ENCODE results near the gene NDUFS6.

Gene NDUFS6

GRCh38 chr5:1830571-1831228, 29.5 kb downstream of the NDUFS6 start:
- intact Hi-C loops (cut with DNase I; ENCODE audit: low total_unique reads) = no loop called here

DNA sequence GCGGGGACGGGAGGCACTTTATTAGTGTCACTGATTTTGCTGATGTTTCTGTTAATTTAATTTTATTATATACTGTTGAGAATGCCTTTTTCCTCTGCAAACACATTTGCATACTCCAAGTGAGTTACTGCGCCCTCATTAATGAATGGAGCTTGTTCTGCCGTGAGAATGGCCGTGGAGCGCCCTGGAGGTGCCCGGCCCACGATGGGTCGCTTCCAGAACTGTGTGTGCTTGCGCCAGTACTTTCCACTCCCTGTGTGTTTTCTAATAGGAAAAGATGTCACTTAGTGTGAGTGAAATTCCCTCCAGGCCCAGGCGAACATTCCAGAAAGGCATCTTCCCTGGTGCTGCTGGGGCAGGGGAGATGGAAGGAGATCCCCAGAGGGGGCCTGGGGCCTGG, 30.1 kb downstream of the NDUFS6 start:
- intact Hi-C loops (cut with DNase I; ENCODE audit: low total_unique reads) = no loop called here
- Histone ChIP-seq H3K4me3 (no peak overlapping the region), H3K27ac (no peak overlapping the region), H3K27me3 (peaks cover 0 to 10% of the 10 kb centered on the region in 2 donors), H3K4me1 (no peaks in the 10 kb centered on the region), H3K36me3 (peaks cover 3 to 9% (median 8%) of the 10 kb centered on the region in 3 donors), H3K9me3 (no peaks in the 10 kb centered on the region)
- TF ChIP-seq CTCF (IDR thresholded peaks at IDR 0.05) = no peak
- DNase-seq = no peak

More at GRCh38 chr5:1830571-1831228, 29.5 kb downstream of the NDUFS6 start:
- H3K27me3 ChIP-seq = peaks cover 0 to 10% of the 10 kb centered on the region in 2 donors
- no peak overlapping the region for H3K27ac ChIP-seq
- DNase-seq = no peak
- no peaks in the 10 kb centered on the region for H3K4me1 ChIP-seq
- peaks cover 3 to 13% (median 10%) of the 10 kb centered on the region in 3 donors for H3K36me3 ChIP-seq
- TF ChIP-seq CTCF (IDR thresholded peaks at IDR 0.05) = no peak
- no peak overlapping the region for H3K4me3 ChIP-seq
- H3K9me3 ChIP-seq = no peaks in the 10 kb centered on the region

DNA sequence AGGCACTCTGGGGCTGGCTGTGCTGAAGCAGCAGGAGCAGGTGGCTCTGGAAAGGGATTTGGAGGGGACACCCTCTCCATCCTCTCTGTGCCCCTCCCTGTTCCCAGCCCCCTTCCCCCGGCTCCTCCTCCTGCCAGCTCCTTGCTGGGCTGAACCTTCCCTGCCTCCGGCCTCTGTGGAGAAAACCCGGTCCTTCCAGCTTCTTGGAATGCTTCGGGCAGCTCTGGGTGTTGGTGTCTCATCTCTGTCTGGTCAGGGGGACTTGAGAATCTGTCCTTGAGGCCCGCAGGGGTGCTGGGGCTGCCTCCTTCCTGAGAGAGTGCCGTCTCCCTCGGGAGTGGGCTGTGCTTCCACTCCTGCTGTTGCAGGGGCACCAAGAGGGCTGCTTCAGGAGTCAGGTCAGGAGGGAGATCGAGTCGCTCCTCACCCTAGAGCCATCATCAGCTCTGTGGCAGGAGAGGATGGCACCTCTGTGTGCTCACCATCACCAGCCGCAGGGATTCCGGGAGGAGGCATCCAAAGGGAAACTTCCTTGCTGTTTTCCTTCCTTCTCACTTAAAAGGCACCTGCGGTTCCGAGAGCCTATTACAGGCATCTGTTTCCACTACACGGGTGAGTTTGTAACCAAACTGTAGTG, 30.6 kb downstream of the NDUFS6 start:
- H3K27me3 ChIP-seq = peaks cover 0 to 10% of the 10 kb centered on the region in 2 donors
- intact Hi-C loops (cut with DNase I; ENCODE audit: low total_unique reads) = no loop called here
- peaks cover 3 to 5% (median 4%) of the 10 kb centered on the region in 3 donors for H3K36me3 ChIP-seq
- no peaks in the 10 kb centered on the region for H3K4me1 ChIP-seq
- no peak for DNase-seq
- H3K27ac ChIP-seq = no peak overlapping the region
- TF ChIP-seq CTCF (IDR thresholded peaks at IDR 0.05) = no peak
- no peaks in the 10 kb centered on the region for H3K9me3 ChIP-seq
- H3K4me3 ChIP-seq = no peak overlapping the region

DNA sequence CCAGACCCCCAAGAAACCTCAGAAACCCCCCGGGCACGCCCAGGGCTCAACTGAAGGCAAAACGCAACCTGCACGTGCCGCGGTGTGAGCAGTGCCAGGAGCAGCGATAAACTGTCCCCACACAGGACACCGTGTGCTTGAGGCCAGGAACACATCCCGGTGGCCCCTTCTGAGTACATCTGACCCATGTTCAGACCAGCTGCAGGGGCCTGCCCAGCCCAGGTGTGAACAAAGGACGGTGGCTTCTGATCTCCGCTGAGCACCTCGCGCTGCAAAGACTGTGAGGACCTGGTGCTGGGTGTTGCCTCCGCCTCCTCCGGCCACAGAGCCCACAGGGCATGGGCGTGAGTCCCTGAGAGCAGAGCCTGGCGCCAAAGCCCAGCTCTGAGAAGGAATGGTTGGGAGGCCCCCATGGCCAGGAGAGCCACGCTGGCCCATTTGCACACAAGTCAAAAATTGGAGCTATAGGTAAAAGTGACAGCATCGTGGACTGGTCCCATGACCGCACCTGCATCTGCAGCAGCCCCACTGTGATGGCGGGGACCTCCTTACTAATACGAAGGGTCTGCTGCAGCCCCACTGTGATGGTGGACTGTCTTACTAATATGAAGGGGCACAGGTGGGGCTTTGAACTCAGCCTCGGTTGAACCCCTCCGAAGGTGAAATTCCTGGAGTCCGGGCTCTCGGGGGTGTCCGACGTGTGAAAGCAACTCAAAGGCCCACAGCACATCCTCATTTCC, 31.5 kb downstream of the NDUFS6 start:
- Histone ChIP-seq H3K27me3 (peaks cover 0 to 17% of the 10 kb centered on the region in 2 donors), H3K36me3 (peaks cover 3 to 5% (median 4%) of the 10 kb centered on the region in 3 donors), H3K4me1 (no peaks in the 10 kb centered on the region), H3K4me3 (no peak overlapping the region), H3K9me3 (no peaks in the 10 kb centered on the region), H3K27ac (no peak overlapping the region)
- no peak for TF ChIP-seq CTCF (IDR thresholded peaks at IDR 0.05)
- no peak for DNase-seq
- intact Hi-C loops (cut with DNase I; ENCODE audit: low total_unique reads) = no loop called here

GRCh38 chr5:1833264-1834021, 32.2 kb downstream of the NDUFS6 start:
- H3K4me1 ChIP-seq = no peaks in the 10 kb centered on the region
- intact Hi-C loops (cut with DNase I; ENCODE audit: low total_unique reads) = no loop called here
- DNase-seq = no peak
- H3K27me3 ChIP-seq = peaks cover 0 to 22% of the 10 kb centered on the region in 2 donors
- H3K36me3 ChIP-seq = peaks cover 3 to 5% (median 4%) of the 10 kb centered on the region in 3 donors
- no peak overlapping the region for H3K27ac ChIP-seq
- TF ChIP-seq CTCF (IDR thresholded peaks at IDR 0.05) = no peak
- no peak overlapping the region for H3K4me3 ChIP-seq
- H3K9me3 ChIP-seq = no peaks in the 10 kb centered on the region
